GM18517 (cell line): Measurements from ENCODE around the gene TNFAIP6.
"Not testable (repeated sequence)": the region's sequence is repeated elsewhere in the genome, so short reads cannot be mapped to it uniquely, and the experiment has no call there.

Source experiments
- ATAC-seq: cut with Tn5 transposase; IDR thresholded peaks from one replicate; pipeline ENCODE4 v1.9.1; 2021; ENCODE audit warnings: mild to moderate bottlenecking, moderate library complexity; ENCODE audit not compliant: unreplicated experiment

The TNFAIP6 gene

GRCh38 chr2:151357359-151357758 lies at the start of gene TNFAIP6:
Gene TNFAIP6 (plus strand): TSS chr2:151357592. CDS start chr2:151357667, 75 bp downstream.
- ATAC-seq = no peak

- ATAC-seq = not testable (repeated sequence)
These were observed 47.1 kb upstream of the TNFAIP6 start for GRCh38 chr2:151310313-151310712.

- not testable (repeated sequence) for ATAC-seq
These were observed 45.0 kb upstream of the TNFAIP6 start for GRCh38 chr2:151312440-151312839.

DNA sequence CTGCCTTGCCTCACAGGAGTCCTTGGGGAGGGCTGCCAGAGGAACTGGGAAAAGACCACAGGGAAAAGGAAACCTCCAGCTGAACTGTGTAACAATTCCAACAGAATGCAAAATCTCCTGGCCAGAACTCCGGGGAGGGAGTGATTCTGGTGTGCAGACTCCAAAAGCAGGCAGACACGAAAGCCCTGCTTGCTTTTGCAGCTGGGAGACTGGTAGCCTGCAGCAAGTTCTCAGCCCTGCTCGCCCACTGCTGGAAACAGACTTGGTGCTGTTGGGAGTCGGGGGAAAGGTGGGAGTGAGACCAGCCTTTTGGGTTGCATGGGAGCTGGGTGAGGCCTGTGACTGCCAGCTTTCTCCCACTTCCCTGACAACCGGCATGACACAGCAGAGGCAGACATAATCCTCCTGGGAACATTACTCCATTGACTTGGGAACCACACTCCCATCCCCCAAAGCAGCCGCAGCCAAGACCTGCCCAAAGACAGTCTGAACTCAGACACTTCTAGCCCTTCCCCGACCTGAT lies 42.0 kb upstream of the TNFAIP6 start:
- no peak for ATAC-seq

DNA sequence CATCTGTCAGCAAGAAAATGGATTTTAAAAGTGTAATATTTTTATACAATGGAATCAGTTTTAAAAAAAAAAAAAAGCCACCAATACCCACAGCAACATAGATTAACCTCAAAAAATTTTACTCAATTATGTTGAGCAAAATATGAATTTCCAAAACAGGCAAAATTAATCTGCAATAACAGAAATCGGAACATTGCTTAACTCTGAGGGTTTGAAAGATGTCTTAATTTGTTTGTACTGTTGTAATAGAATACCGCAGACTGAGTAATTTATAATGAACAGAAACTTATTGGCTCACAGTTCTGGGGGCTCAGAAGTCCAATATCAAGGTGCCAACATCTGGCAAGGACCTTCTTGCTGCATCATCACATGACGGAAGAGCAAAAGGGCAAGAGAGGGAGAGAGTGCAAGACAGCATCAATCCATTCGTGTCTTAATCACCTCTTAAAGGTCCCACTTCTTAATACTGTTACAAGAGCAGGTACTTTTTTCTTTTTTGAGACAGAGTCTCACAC lies 31.8 kb upstream of the TNFAIP6 start:
- ATAC-seq = no peak

- ATAC-seq = no peak
These were observed 30.8 kb upstream of the TNFAIP6 start for GRCh38 chr2:151326554-151326953.

DNA sequence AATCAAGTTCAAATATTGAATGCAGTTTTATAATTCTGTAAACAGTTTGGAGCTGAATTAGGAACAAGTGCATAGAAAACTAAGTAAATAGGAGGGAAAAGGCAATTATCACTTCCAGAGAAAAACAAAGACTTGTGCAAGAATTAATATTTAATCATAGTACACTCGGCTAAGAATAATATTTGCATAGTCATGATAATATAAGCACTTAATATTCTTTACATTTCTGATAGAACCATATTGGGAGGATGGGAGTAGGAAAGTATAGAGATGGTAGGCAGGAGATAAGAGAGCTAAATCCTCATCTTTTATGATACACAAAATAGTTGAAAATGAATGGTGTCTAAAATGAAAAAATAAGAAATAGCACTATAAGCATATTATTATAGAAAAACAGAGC lies 27.4 kb upstream of the TNFAIP6 start:
- ATAC-seq = no peak

- no peak for ATAC-seq
These were observed 24.3 kb upstream of the TNFAIP6 start for GRCh38 chr2:151333083-151333482.

DNA sequence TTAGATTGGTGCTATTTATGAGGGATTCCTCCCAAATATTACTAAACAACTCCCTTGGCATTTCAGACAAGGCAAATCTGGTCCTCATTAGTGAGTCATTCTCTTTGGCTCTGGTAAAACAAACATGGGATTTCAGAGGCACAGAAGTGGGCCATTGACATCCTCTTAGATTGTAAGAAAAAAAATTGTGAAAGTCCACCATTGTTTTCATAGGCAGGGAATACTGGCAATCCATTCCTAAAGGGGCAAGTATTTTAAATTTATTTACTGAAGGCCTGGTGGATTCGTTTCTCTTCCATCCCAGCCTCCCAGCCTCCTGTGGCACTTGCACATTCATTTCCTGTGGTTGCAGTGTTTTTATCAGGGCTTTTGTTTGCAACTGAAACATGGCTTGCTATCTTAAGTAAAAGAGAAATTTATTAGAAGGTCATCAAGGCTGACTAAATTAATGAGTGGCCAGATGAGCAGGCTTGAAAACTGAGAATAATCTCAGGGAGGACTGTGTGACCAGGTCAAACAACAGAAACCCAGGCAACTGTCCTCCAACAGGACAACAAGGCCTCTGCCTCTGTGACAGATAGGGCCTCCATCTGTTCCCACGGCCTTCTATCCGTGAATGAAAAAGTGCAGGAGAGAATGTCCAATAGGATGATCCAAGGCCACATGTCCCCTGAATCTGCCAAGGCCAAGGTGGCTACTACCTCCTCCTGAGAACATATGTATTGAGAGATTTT lies 23.1 kb upstream of the TNFAIP6 start:
- ATAC-seq = no peak

DNA sequence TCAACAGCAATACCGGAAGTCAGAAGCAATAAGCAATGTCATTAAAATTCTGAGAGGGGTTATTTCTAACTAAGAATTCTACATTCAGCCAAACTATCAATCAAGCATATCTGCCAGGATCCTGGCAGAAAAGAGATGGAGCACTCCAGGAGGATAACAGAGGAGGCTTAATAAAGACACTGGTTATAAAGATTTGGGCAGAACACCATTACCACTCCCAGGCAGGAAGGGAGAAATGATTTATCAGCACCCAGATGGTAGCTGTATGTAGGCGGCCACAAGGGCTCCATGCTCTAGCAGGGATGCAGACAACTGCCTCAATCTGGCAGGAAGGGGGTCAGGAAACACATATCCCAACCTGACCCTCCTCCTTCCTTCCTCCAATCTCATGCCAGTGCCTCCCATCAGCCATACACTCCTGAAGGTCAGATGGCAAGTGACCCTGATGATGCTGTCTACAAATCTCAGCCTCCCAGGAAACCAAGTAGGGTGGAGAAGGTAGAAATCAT lies 20.5 kb upstream of the TNFAIP6 start:
- ATAC-seq = no peak

- no peak for ATAC-seq
These were observed 19.7 kb upstream of the TNFAIP6 start for GRCh38 chr2:151337643-151338042.

GRCh38 chr2:151338115-151338514 lies 19.3 kb upstream of the TNFAIP6 start:
- no peak for ATAC-seq

GRCh38 chr2:151343073-151343472 lies 14.3 kb upstream of the TNFAIP6 start:
- ATAC-seq = no peak

DNA sequence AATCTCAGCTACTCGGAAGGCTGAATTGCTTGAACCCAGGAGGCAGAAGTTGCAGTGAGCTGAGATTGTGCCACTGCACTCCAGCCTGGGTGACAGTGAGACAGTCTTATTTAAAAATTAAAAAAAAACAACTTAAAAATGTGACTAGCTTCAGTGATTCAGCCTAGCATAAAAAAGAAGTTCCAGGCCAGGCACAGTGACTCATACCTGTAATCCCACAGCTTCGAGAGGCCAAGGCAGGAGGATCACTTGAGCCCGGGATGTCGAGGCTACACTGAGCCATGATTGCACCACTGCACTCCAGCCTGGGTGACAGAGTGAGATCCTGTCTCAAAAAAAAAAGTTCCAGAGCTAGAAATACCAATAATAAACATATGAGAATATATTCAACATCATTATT lies 13.2 kb upstream of the TNFAIP6 start:
- ATAC-seq = not testable (repeated sequence)

DNA sequence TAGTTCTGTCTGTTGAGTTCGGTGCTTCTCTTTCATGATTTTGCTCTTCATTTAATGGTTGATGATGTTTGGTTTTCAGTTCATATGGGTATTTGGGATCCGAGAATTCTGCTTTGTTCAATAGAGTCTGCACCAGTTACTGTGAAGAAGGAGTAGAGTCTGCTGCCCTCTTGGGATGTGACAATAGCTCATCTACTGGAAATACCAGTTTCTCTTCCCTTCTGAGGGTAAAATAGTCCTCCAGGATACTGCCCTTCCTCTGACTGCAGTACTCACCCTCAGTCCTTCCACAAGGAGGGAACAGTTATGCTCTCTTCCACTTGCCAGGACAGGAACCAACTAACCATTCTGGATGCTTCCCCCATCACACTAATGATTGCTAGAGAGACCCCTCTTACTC lies 12.5 kb upstream of the TNFAIP6 start:
- no peak for ATAC-seq

DNA sequence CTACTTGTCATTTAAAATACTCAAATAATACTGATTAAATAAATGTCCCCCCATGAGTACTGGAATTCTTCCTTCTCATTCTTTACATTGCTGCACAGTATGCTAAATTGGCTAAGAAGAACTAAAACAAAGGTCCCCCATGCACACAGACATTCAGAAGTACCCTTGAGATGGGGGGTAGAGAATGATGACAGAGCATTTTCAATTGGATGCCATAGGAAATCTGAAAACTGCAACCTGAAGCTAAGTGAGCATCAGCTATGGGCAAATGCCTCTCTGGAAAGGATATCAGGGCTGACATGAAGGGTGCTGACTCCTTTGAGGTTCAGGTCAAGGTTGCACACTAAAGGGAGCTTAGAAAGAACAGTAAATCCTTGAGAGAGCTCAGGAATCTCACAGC lies 10.1 kb upstream of the TNFAIP6 start:
- ATAC-seq = no peak

- no peak for ATAC-seq
These were observed 9.5 kb upstream of the TNFAIP6 start for GRCh38 chr2:151347906-151348305.

GRCh38 chr2:151350579-151351195 lies 6.7 kb upstream of the TNFAIP6 start:
- ATAC-seq = no peak

GRCh38 chr2:151353995-151354394 lies 3.4 kb upstream of the TNFAIP6 start:
- ATAC-seq = no peak

GRCh38 chr2:151354807-151355206 lies 2.6 kb upstream of the TNFAIP6 start:
- ATAC-seq = no peak

DNA sequence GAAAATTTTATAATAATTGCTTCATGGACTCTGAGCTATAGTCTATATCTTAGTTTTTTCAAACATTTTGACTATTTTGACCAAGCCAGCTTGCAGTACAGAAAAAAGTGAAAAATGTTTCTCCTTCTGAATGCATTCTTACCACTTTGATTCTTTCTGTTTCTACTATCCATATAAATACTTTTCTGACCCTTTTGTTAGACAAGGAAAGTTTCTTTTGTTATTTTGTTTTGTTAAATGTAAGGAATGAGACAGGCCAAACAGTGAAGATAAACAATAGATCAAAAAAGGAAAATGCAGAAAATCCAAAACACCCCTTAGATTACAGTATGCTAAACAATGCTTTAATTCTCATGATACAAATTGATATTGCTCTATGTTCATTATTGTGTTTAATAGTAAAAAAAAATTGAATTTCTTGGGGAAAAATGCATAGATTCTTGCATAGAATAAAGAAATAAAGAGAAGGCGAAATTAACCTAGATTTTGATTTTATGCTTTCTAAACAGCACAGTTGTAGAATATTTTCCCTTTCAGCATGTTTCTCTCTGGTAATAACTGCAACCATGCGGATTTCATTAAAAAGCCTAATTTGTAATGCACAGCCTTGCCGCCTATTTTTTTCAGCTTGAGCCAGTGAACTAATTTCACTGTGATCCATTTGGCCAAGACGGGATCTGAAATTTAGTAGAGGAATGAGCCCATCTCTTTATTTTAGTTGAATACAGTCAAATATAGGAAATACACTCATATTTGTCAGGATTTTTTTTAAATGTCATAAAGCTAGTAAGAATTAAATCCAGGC lies 976 bp downstream of the TNFAIP6 start:
- ATAC-seq = no peak
